K562 (cell line): Measurements from ENCODE around the gene OOSP1. TPM values are rescaled to one million over a fixed set of nuclear protein-coding genes. Genes with fewer than 3 reads are reported as not detected.

Experiments used
- ATF1 ChIP-seq, 2 experiments: fragments of 450-650 bp in 1 of 2; IDR thresholded peaks; 2 replicates each; pipeline ENCODE4 v1.6.1; 2016; ENCODE audit warnings: missing compliant biosample characterization in 1 of 2, missing genetic modification characterization in 1 of 2
- ATF2 ChIP-seq: sonication (generic); formaldehyde crosslinking; IDR thresholded peaks from 2 replicates; pipeline ENCODE4 v1.8.1; 2022; ENCODE audit warnings: missing genetic modification reagents
- C11orf30 ChIP-seq: fragments of 450-650 bp; IDR thresholded peaks from 2 replicates; pipeline ENCODE4 v1.6.1; 2016; ENCODE audit warnings: low read depth, mild to moderate bottlenecking
- CBFA2T3 ChIP-seq: fragments of 450-650 bp; IDR thresholded peaks from 2 replicates; pipeline ENCODE4 v1.6.1; 2017
- CREB1 ChIP-seq, 2 experiments: sonication (generic) in 1 of 2; formaldehyde crosslinking in 1 of 2; IDR thresholded peaks; 2 replicates each; pipeline versions ENCODE4 v1.6.1 to v1.8.0; 2012 to 2022; ENCODE audit warnings: inconsistent platforms in 1 of 2, mild to moderate bottlenecking in 1 of 2, missing genetic modification reagents in 1 of 2, moderate library complexity in 1 of 2
- HCFC1 ChIP-seq: IDR thresholded peaks from 2 replicates; pipeline ENCODE4 v1.6.1; 2012; ENCODE audit warnings: low read depth, low read length, improper control_type of control experiment
- HDAC1 ChIP-seq, 2 experiments: fragments of 450-650 bp; IDR thresholded peaks; 2 replicates each; pipeline ENCODE4 v1.6.1; 2016 to 2017; ENCODE audit warnings: inconsistent platforms in 1 of 2, mild to moderate bottlenecking in 1 of 2, moderate library complexity in 1 of 2
- HNRNPK ChIP-seq: fragments of 200-400 bp; formaldehyde crosslinking; IDR thresholded peaks from one replicate; pipeline ENCODE4 v1.6.1; 2018; ENCODE audit warnings: mild to moderate bottlenecking, low read depth, low read length; ENCODE audit not compliant: poor library complexity, severe bottlenecking
- MAFF ChIP-seq: IDR thresholded peaks from 2 replicates; pipeline ENCODE4 v1.6.1; 2012; ENCODE audit warnings: low read length, improper control_type of control experiment
- MAFK ChIP-seq: IDR thresholded peaks from 2 replicates; pipeline ENCODE4 v1.6.1; 2011; ENCODE audit warnings: low read length, improper control_type of control experiment
- MCM3 ChIP-seq: fragments of 450-650 bp; IDR thresholded peaks from 2 replicates; pipeline ENCODE4 v1.6.1; 2016
- NFE2 ChIP-seq: IDR thresholded peaks from 2 replicates; pipeline ENCODE4 v1.6.1; 2014; ENCODE audit warnings: antibody characterized with exemption, low read depth
- PKNOX1 ChIP-seq: fragments of 450-650 bp; IDR thresholded peaks from 2 replicates; pipeline ENCODE4 v1.6.1; 2016
- PRMT5 ChIP-seq: sonication (generic); formaldehyde crosslinking; IDR thresholded peaks from 2 replicates; pipeline ENCODE4 v1.5.0; 2020; ENCODE audit warnings: missing genetic modification reagents
- SAP30 ChIP-seq: fragments of 200-600 bp; sonication (generic); IDR thresholded peaks from 2 replicates; pipeline ENCODE4 v1.6.1; 2012; ENCODE audit warnings: borderline replicate concordance, low read depth, mild to moderate bottlenecking, moderate library complexity, low read length, control low read depth, inconsistent platforms; ENCODE audit not compliant: insufficient read depth, poor library complexity, severe bottlenecking
- SOX6 ChIP-seq: fragments of 450-650 bp; IDR thresholded peaks from 2 replicates; pipeline ENCODE4 v1.6.1; 2014; ENCODE audit warnings: mild to moderate bottlenecking
- TOE1 ChIP-seq, 2 experiments: fragments of 450-650 bp in 1 of 2; sonication (generic) in 1 of 2; formaldehyde crosslinking in 1 of 2; IDR thresholded peaks; 2 replicates each; pipeline versions ENCODE4 v1.7.1 to v1.8.0; 2016 to 2022; ENCODE audit warnings: borderline replicate concordance in 2 of 2, mild to moderate bottlenecking in 2 of 2, antibody characterized with exemption in 1 of 2, inconsistent platforms in 1 of 2, low read depth in 1 of 2, missing genetic modification reagents in 1 of 2, moderate library complexity in 1 of 2
- TRIM24 ChIP-seq, 2 experiments: fragments of 450-650 bp; IDR thresholded peaks; 2 replicates each; pipeline ENCODE4 v1.6.1; 2016
- ZBTB49 ChIP-seq: sonication (generic); formaldehyde crosslinking; IDR thresholded peaks from 2 replicates; pipeline ENCODE4 v1.8.0; 2022; ENCODE audit warnings: missing genetic modification reagents, mild to moderate bottlenecking, borderline replicate concordance
- ZSCAN29 ChIP-seq: fragments of 450-650 bp; IDR thresholded peaks from 2 replicates; pipeline ENCODE4 v1.6.1; 2017
- polyA plus RNA-seq, 8 experiments: library from polyadenylated mRNA; depleted of rRNA in 4 of 8; stranded (reverse) in 5 of 8; unstranded in 3 of 8; fragments of >200 nt; fragmentation: Nextera tagmentation in 2 of 8; fragmentation: Illumina TruSeq in 1 of 8; extraction: Ambion mirVana in 2 of 8; extraction: Trizol in 1 of 8; gene quantifications; 2 replicates each; pipeline versions ENCODE4 v1.2.1 to v1.2.3, GENCODE V29; 2011 to 2014; ENCODE audit warnings: inconsistent platforms in 1 of 8, missing spikeins in 1 of 8
- total RNA-seq, 7 experiments: library from RNA; depleted of rRNA in 6 of 7; stranded (reverse); fragments of >200 nt in 6 of 7; fragmentation: Illumina TruSeq in 2 of 7; extraction: Trizol in 2 of 7; gene quantifications; 2 replicates each; pipeline versions ENCODE4 v1.2.1 to v1.2.3, GENCODE V29; 2011 to 2021; ENCODE audit warnings: low replicate concordance in 1 of 7

OOSP1 gene
- total and polyA plus RNA-seq, 9 of the 15 experiments (the other 6 are each of a cell fraction or from before 2014, with no cell fraction given) = 0.14 to 3.0 (median 0.61) TPM

- TF ChIP-seq HDAC1 (IDR thresholded peaks at IDR 0.05) (peak in 1 of 2 experiments; percentile 54; a peak in 1 of 4 replicates), ATF1 (CRISPR knock-in tag; IDR thresholded peaks at IDR 0.05) (no peak), ATF1 (tag; IDR thresholded peaks at IDR 0.05) (no peak), MCM3 (no peak), HNRNPK (no peak), ZBTB49 (CRISPR knock-in tag) (no peak), ZSCAN29 (no peak), MAFK (peak; percentile 37; the same call in 1 of the 2 replicates), CBFA2T3 (peak; percentile 16; the same call in 1 of the 2 replicates), TOE1 (IDR thresholded peaks at IDR 0.05; ENCODE audit: borderline replicate concordance) (no peak), TOE1 (CRISPR knock-in tag; IDR thresholded peaks at IDR 0.05; ENCODE audit: borderline replicate concordance, low read depth) (no peak), CREB1 (IDR thresholded peaks at IDR 0.05) (no peak), CREB1 (CRISPR knock-in tag; IDR thresholded peaks at IDR 0.05) (no peak), NFE2 (peak; percentile 90), PRMT5 (CRISPR knock-in tag) (no peak), C11orf30 (peak; percentile 54; the same call in 1 of the 2 replicates), TRIM24 (IDR thresholded peaks at IDR 0.05) (peak; percentile 61 to 84; a peak in 3 of 4 replicates), MAFF (peak; percentile 61; the same call in 1 of the 2 replicates), HCFC1 (no peak), ATF2 (CRISPR knock-in tag) (no peak), PKNOX1 (peak; percentile 26; the same call in 1 of the 2 replicates), SAP30 (no peak), SOX6 (peak; percentile 27; the same call in 1 of the 2 replicates)
These were observed 39.6 kb upstream of the OOSP1 start (continued) for GRCh38 chr11:59898650-59899049.
